Measurements from ENCODE around the gene MYO9A.
"Not testable (repeated sequence)": the region's sequence is repeated elsewhere in the genome, so short reads cannot be mapped to it uniquely, and the experiment has no call there.

Gene MYO9A

GRCh38 chr15:71891026-71891425 lies 226.9 kb downstream of the MYO9A start:
- Histone ChIP-seq H3K9me3 (ENCODE audit: insufficient read depth, low read length) (no peaks in the 10 kb centered on the region), H3K4me1 (ENCODE audit: insufficient read depth, insufficient read length) (no peaks in the 10 kb centered on the region), H3K4me3 (ENCODE audit: insufficient read length, low read depth) (no peak overlapping the region), H3K27me3 (ENCODE audit: insufficient read depth, insufficient read length) (no peaks in the 10 kb centered on the region), H3K36me3 (ENCODE audit: insufficient read depth, insufficient read length, low read length) (peaks cover 7% of the 10 kb centered on the region), H3K9ac (ENCODE audit: insufficient read length, low read depth) (no peak overlapping the region)
- DNase-seq (ENCODE audit: low read depth, low spot score): no peak
- TF ChIP-seq YY1 (IDR thresholded peaks at IDR 0.05; ENCODE audit: insufficient read depth, insufficient read length) (no peak), ZNF274 (IDR thresholded peaks at IDR 0.05; ENCODE audit: low read depth, low read length) (no peak), SUZ12 (IDR thresholded peaks at IDR 0.05; ENCODE audit: extremely low read depth, insufficient read depth, insufficient read length) (no peak)

GRCh38 chr15:71889947-71890346 lies 228.0 kb downstream of the MYO9A start:
- TF ChIP-seq YY1 (IDR thresholded peaks at IDR 0.05; ENCODE audit: insufficient read depth, insufficient read length) (no peak), ZNF274 (IDR thresholded peaks at IDR 0.05; ENCODE audit: low read depth, low read length) (no peak), SUZ12 (IDR thresholded peaks at IDR 0.05; ENCODE audit: extremely low read depth, insufficient read depth, insufficient read length) (no peak)
- H3K9ac ChIP-seq (ENCODE audit: insufficient read length, low read depth): no peak overlapping the region

GRCh38 chr15:71889385-71889784 lies 228.6 kb downstream of the MYO9A start:
- Histone ChIP-seq H3K4me3 (ENCODE audit: insufficient read length, low read depth) (no peak overlapping the region), H3K9me3 (ENCODE audit: insufficient read depth, low read length) (no peaks in the 10 kb centered on the region), H3K4me1 (ENCODE audit: insufficient read depth, insufficient read length) (no peaks in the 10 kb centered on the region), H3K27me3 (ENCODE audit: insufficient read depth, insufficient read length) (no peaks in the 10 kb centered on the region), H3K36me3 (ENCODE audit: insufficient read depth, insufficient read length, low read length) (peaks cover 7% of the 10 kb centered on the region), H3K9ac (ENCODE audit: insufficient read length, low read depth) (no peak overlapping the region)
- TF ChIP-seq ZNF274 (IDR thresholded peaks at IDR 0.05; ENCODE audit: low read depth, low read length) (no peak), SUZ12 (IDR thresholded peaks at IDR 0.05; ENCODE audit: extremely low read depth, insufficient read depth, insufficient read length) (no peak), YY1 (IDR thresholded peaks at IDR 0.05; ENCODE audit: insufficient read depth, insufficient read length) (no peak)
- no peak for DNase-seq (ENCODE audit: low read depth, low spot score)

More at GRCh38 chr15:71889947-71890346, 228.0 kb downstream of the MYO9A start:
- H3K4me1 ChIP-seq (ENCODE audit: insufficient read depth, insufficient read length): no peaks in the 10 kb centered on the region
- no peak overlapping the region for H3K4me3 ChIP-seq (ENCODE audit: insufficient read length, low read depth)
- H3K27me3 ChIP-seq (ENCODE audit: insufficient read depth, insufficient read length): no peaks in the 10 kb centered on the region
- peaks cover 7% of the 10 kb centered on the region for H3K36me3 ChIP-seq (ENCODE audit: insufficient read depth, insufficient read length, low read length)
- no peaks in the 10 kb centered on the region for H3K9me3 ChIP-seq (ENCODE audit: insufficient read depth, low read length)
- no peak for DNase-seq (ENCODE audit: low read depth, low spot score)

GRCh38 chr15:71888797-71889196 lies 229.2 kb downstream of the MYO9A start:
- TF ChIP-seq SUZ12 (IDR thresholded peaks at IDR 0.05; ENCODE audit: extremely low read depth, insufficient read depth, insufficient read length) (no peak), YY1 (IDR thresholded peaks at IDR 0.05; ENCODE audit: insufficient read depth, insufficient read length) (no peak), ZNF274 (IDR thresholded peaks at IDR 0.05; ENCODE audit: low read depth, low read length) (no peak)
- no peak overlapping the region for H3K9ac ChIP-seq (ENCODE audit: insufficient read length, low read depth)
- no peak for DNase-seq (ENCODE audit: low read depth, low spot score)

GRCh38 chr15:71885390-71885789 lies 232.6 kb downstream of the MYO9A start:
- H3K27me3 ChIP-seq (ENCODE audit: insufficient read depth, insufficient read length): no peaks in the 10 kb centered on the region
- TF ChIP-seq ZNF274 (IDR thresholded peaks at IDR 0.05; ENCODE audit: low read depth, low read length) (no peak), YY1 (IDR thresholded peaks at IDR 0.05; ENCODE audit: insufficient read depth, insufficient read length) (no peak), SUZ12 (IDR thresholded peaks at IDR 0.05; ENCODE audit: extremely low read depth, insufficient read depth, insufficient read length) (no peak)
- H3K36me3 ChIP-seq (ENCODE audit: insufficient read depth, insufficient read length, low read length): peaks cover 7% of the 10 kb centered on the region
- H3K4me3 ChIP-seq (ENCODE audit: insufficient read length, low read depth): no peak overlapping the region
- H3K9ac ChIP-seq (ENCODE audit: insufficient read length, low read depth): no peak overlapping the region
- no peak for DNase-seq (ENCODE audit: low read depth, low spot score)
- H3K9me3 ChIP-seq (ENCODE audit: insufficient read depth, low read length): no peaks in the 10 kb centered on the region
- H3K4me1 ChIP-seq (ENCODE audit: insufficient read depth, insufficient read length): no peaks in the 10 kb centered on the region

More at GRCh38 chr15:71888797-71889196, 229.2 kb downstream of the MYO9A start:
- Histone ChIP-seq H3K36me3 (ENCODE audit: insufficient read depth, insufficient read length, low read length) (peaks cover 7% of the 10 kb centered on the region), H3K27me3 (ENCODE audit: insufficient read depth, insufficient read length) (no peaks in the 10 kb centered on the region), H3K9me3 (ENCODE audit: insufficient read depth, low read length) (no peaks in the 10 kb centered on the region), H3K4me1 (ENCODE audit: insufficient read depth, insufficient read length) (no peaks in the 10 kb centered on the region), H3K4me3 (ENCODE audit: insufficient read length, low read depth) (no peak overlapping the region)

- Histone ChIP-seq H3K4me3 (ENCODE audit: insufficient read length, low read depth) (no peak overlapping the region), H3K9me3 (ENCODE audit: insufficient read depth, low read length) (no peaks in the 10 kb centered on the region), H3K4me1 (ENCODE audit: insufficient read depth, insufficient read length) (no peaks in the 10 kb centered on the region), H3K36me3 (ENCODE audit: insufficient read depth, insufficient read length, low read length) (peaks cover 10% of the 10 kb centered on the region), H3K9ac (ENCODE audit: insufficient read length, low read depth) (no peak overlapping the region), H3K27me3 (ENCODE audit: insufficient read depth, insufficient read length) (no peaks in the 10 kb centered on the region)
- no peak for TF ChIP-seq SUZ12 (IDR thresholded peaks at IDR 0.05; ENCODE audit: extremely low read depth, insufficient read depth, insufficient read length)
- TF ChIP-seq YY1 (IDR thresholded peaks at IDR 0.05; ENCODE audit: insufficient read depth, insufficient read length): no peak
- TF ChIP-seq ZNF274 (IDR thresholded peaks at IDR 0.05; ENCODE audit: low read depth, low read length): no peak
- no peak for DNase-seq (ENCODE audit: low read depth, low spot score)
These were observed 234.5 kb downstream of the MYO9A start for GRCh38 chr15:71883447-71883846.

DNA sequence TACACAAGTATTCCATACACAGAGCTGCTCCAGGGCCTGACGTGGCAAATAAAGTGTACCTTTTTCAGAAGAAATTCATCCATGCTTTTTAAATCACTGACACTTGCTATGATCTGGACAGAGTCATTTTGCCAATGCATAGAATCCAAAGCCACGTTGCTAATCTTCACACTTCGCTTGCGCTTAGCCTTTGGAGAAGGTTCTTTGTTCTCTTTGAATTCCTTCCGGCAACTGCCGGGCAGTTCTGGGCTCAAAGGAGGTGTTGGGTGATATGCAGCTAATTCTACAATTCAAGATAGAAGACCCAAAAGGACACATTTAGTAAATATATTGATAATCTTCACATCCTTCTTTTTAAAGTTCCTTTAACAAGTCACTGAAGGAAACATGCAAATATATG lies 237.7 kb downstream of the MYO9A start:
- TF ChIP-seq SUZ12 (IDR thresholded peaks at IDR 0.05; ENCODE audit: extremely low read depth, insufficient read depth, insufficient read length): no peak

GRCh38 chr15:71874245-71874644 lies 243.7 kb downstream of the MYO9A start:
- H3K9ac ChIP-seq (ENCODE audit: insufficient read length, low read depth): no peak overlapping the region
- no peaks in the 10 kb centered on the region for H3K27me3 ChIP-seq (ENCODE audit: insufficient read depth, insufficient read length)
- no peak for DNase-seq (ENCODE audit: low read depth, low spot score)
- no peaks in the 10 kb centered on the region for H3K4me1 ChIP-seq (ENCODE audit: insufficient read depth, insufficient read length)
- no peaks in the 10 kb centered on the region for H3K9me3 ChIP-seq (ENCODE audit: insufficient read depth, low read length)
- H3K4me3 ChIP-seq (ENCODE audit: insufficient read length, low read depth): no peak overlapping the region
- TF ChIP-seq SUZ12 (IDR thresholded peaks at IDR 0.05; ENCODE audit: extremely low read depth, insufficient read depth, insufficient read length) (no peak), ZNF274 (IDR thresholded peaks at IDR 0.05; ENCODE audit: low read depth, low read length) (no peak), YY1 (IDR thresholded peaks at IDR 0.05; ENCODE audit: insufficient read depth, insufficient read length) (no peak)
- no peaks in the 10 kb centered on the region for H3K36me3 ChIP-seq (ENCODE audit: insufficient read depth, insufficient read length, low read length)

More for the DNA sequence above, 237.7 kb downstream of the MYO9A start:
- Histone ChIP-seq H3K9me3 (ENCODE audit: insufficient read depth, low read length) (no peaks in the 10 kb centered on the region), H3K27me3 (ENCODE audit: insufficient read depth, insufficient read length) (no peaks in the 10 kb centered on the region), H3K4me3 (ENCODE audit: insufficient read length, low read depth) (no peak overlapping the region), H3K36me3 (ENCODE audit: insufficient read depth, insufficient read length, low read length) (peaks cover 10% of the 10 kb centered on the region), H3K9ac (ENCODE audit: insufficient read length, low read depth) (no peak overlapping the region), H3K4me1 (ENCODE audit: insufficient read depth, insufficient read length) (no peaks in the 10 kb centered on the region)
- no peak for DNase-seq (ENCODE audit: low read depth, low spot score)

DNA sequence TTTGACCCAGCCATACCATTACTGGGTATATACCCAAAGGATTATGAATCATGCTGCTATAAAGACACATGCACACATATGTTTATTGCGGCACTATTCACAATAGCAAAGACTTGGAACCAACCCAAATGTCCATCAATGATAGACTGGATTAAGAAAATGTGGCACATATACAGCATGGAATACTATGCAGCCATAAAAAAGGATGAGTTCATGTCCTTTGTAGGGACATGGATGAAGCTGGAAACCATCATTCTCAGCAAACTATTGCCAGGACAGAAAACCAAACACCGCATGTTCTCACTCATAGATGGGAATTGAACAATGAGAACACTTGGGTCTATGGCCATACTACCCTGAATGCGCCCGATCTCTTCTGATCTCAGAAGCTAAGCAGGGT lies 259.7 kb downstream of the MYO9A start:
- H3K36me3 ChIP-seq (ENCODE audit: insufficient read depth, insufficient read length, low read length); H3K9me3 ChIP-seq (ENCODE audit: insufficient read depth, low read length); H3K4me1 ChIP-seq (ENCODE audit: insufficient read depth, insufficient read length); H3K27me3 ChIP-seq (ENCODE audit: insufficient read depth, insufficient read length); DNase-seq (ENCODE audit: low read depth, low spot score); H3K9ac ChIP-seq (ENCODE audit: insufficient read length, low read depth); H3K4me3 ChIP-seq (ENCODE audit: insufficient read length, low read depth): not testable (repeated sequence)

All from NT2/D1 (cell line).